Fibroblast of lung (primary cell): ENCODE results near the gene TRAT1. TPM values are rescaled to one million over a fixed set of nuclear protein-coding genes. Genes with fewer than 3 reads are reported as not detected.

Source experiments
- DNase-seq, 2 donors: peaks; one replicate each; pipeline versions ENCODE4 v3.0.0 to v3.0.0-alpha.2; 2010; ENCODE audit warnings: low read depth in 2 of 2
- H2AFZ ChIP-seq: 2 replicates; pipeline ENCODE4 v1.5.1; 2012; ENCODE audit warnings: low read length, control low read depth, inconsistent platforms
- H3K27ac ChIP-seq: 2 replicates; pipeline ENCODE4 v1.5.1; 2011; ENCODE audit warnings: low read length, control low read depth; ENCODE audit not compliant: insufficient read depth
- H3K27me3 ChIP-seq: 2 replicates; pipeline ENCODE4 v1.5.1; 2011; ENCODE audit warnings: mild to moderate bottlenecking, low read length; ENCODE audit not compliant: control insufficient read depth, insufficient read depth
- H3K36me3 ChIP-seq: 2 replicates; pipeline ENCODE4 v1.5.1; 2011; ENCODE audit warnings: low read length; ENCODE audit not compliant: control insufficient read depth, insufficient read depth
- H3K4me1 ChIP-seq: 2 replicates; pipeline ENCODE4 v1.5.1; 2011; ENCODE audit warnings: low read length; ENCODE audit not compliant: control insufficient read depth, insufficient read depth; ENCODE audit errors: extremely low read depth
- H3K4me2 ChIP-seq: 2 replicates; pipeline ENCODE4 v1.5.1; 2011; ENCODE audit warnings: low read length, control low read depth; ENCODE audit not compliant: insufficient read depth; ENCODE audit errors: extremely low read depth
- H3K4me3 ChIP-seq, 4 experiments: fragments of 200-600 bp in 1 of 4; sonication (generic) in 1 of 4; replicated peaks in 1 of 4; 2 replicates each; pipeline ENCODE4 v1.5.1; 2011 to 2016; ENCODE audit warnings: low read length in 4 of 4, low read depth in 3 of 4, mild to moderate bottlenecking in 3 of 4, control low read depth in 2 of 4, inconsistent platforms in 1 of 4, mixed read lengths in 1 of 4; ENCODE audit not compliant: insufficient read depth in 1 of 4; ENCODE audit errors: control extremely low read depth in 1 of 4
- H3K79me2 ChIP-seq: 2 replicates; pipeline ENCODE4 v1.5.1; 2012; ENCODE audit warnings: mild to moderate bottlenecking, low read length, inconsistent platforms; ENCODE audit not compliant: control insufficient read depth, insufficient read depth
- H3K9ac ChIP-seq: 2 replicates; pipeline ENCODE4 v1.5.1; 2011; ENCODE audit warnings: mild to moderate bottlenecking, low read length, control low read depth; ENCODE audit not compliant: insufficient read depth
- H3K9me3 ChIP-seq: 2 replicates; pipeline ENCODE4 v1.5.1; 2012; ENCODE audit warnings: low read depth, low read length; ENCODE audit not compliant: control insufficient read depth, insufficient read depth
- H4K20me1 ChIP-seq: 2 replicates; pipeline ENCODE4 v1.5.1; 2011; ENCODE audit warnings: low read length; ENCODE audit not compliant: control insufficient read depth, insufficient read depth; ENCODE audit errors: extremely low read depth
- EZH2 ChIP-seq: IDR thresholded peaks from 2 replicates; pipeline ENCODE4 v1.5.1; 2012; ENCODE audit warnings: low read length, control low read depth, mild to moderate bottlenecking; ENCODE audit errors: missing control alignments
- polyA plus RNA-seq, 2 donors: library from polyadenylated mRNA; depleted of rRNA in 1 of 2; stranded (reverse) in 1 of 2; unstranded in 1 of 2; fragments of >200 nt; gene quantifications; 2 replicates each; pipeline ENCODE4 v1.2.1, GENCODE V29; 2011 to 2012; ENCODE audit warnings: missing spikeins in 1 of 2
- total RNA-seq: library from RNA; depleted of rRNA; stranded (reverse); fragments of >200 nt; gene quantifications from 2 replicates; pipeline ENCODE4 v1.2.1, GENCODE V29; 2014
- TF ChIP-seq, protein P1 (sequence below), 2 donors: IDR thresholded peaks in 1 of 2; conservative IDR thresholded peaks in 1 of 2; 1 replicate in 1 of 2; 2 replicates in 1 of 2; pipeline ENCODE4 v1.5.1; 2011 to 2012; ENCODE audit warnings: low read length in 2 of 2, control low read depth in 1 of 2, inconsistent platforms in 1 of 2, low read depth in 1 of 2, mild to moderate bottlenecking in 1 of 2

The TRAT1 gene
- total and polyA plus RNA-seq, 2 donors (not counting 1 experiment from before 2014, with no cell fraction given), result not detected

DNA sequence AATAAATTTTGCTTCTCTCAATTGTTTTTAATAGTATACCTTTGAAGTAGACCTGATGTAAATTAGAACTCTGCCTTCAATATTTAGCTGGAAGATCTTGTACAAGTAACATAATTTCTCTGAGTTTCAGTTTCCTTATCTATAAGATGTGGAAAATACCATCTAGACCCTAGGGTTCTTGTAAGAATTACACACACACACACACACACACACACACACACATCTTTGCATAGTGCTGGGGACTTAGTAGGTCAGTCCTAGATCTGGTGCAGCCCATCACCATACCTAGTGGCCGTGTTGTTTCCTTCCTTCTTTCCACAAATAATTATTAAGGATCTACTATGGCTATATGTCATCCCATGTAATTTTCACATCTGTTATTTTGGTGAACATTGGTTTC is 11.0 kb downstream of the TRAT1 start:
- H3K4me2 ChIP-seq, result no peak overlapping the region
- no peaks in the 10 kb centered on the region for H3K79me2 ChIP-seq
- H4K20me1 ChIP-seq, result no peaks in the 10 kb centered on the region
- no peaks in the 10 kb centered on the region for H3K27me3 ChIP-seq
- no peak overlapping the region for H3K27ac ChIP-seq
- H3K36me3 ChIP-seq, result no peaks in the 10 kb centered on the region
- H3K4me1 ChIP-seq, result no peaks in the 10 kb centered on the region
- no peak overlapping the region for H2AFZ ChIP-seq
- H3K4me3 ChIP-seq, result no peak overlapping the region
- H3K9me3 ChIP-seq, result no peaks in the 10 kb centered on the region
- TF ChIP-seq, protein P1, sequence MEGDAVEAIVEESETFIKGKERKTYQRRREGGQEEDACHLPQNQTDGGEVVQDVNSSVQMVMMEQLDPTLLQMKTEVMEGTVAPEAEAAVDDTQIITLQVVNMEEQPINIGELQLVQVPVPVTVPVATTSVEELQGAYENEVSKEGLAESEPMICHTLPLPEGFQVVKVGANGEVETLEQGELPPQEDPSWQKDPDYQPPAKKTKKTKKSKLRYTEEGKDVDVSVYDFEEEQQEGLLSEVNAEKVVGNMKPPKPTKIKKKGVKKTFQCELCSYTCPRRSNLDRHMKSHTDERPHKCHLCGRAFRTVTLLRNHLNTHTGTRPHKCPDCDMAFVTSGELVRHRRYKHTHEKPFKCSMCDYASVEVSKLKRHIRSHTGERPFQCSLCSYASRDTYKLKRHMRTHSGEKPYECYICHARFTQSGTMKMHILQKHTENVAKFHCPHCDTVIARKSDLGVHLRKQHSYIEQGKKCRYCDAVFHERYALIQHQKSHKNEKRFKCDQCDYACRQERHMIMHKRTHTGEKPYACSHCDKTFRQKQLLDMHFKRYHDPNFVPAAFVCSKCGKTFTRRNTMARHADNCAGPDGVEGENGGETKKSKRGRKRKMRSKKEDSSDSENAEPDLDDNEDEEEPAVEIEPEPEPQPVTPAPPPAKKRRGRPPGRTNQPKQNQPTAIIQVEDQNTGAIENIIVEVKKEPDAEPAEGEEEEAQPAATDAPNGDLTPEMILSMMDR (conservative IDR thresholded peaks at IDR 0.05 in 1 of 2, IDR thresholded peaks at IDR 0.05 in 1 of 2; ENCODE audit: low read depth in 1 of 2, low read length in 2 of 2), result no peak
- no peak for TF ChIP-seq EZH2
- no peak overlapping the region for H3K9ac ChIP-seq
- DNase-seq, result no peak

DNA sequence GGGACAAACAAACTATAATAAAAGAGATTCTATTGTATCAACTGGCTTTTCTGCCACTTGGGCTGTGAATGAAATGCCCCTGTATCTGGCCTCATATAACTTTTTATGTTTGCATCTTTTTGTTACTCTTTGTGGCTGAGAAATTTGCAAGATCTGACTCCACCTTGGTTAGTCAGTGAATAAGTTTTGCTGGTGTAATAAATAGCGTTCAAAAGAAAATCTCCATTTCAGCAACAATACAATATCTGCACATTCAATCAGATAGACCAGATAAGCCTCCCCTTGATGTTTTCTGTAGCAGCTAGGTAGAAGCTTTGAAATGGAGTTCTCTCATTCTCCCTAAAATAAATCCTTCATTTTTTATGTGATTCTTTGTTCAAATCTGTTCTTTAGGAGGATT is 12.0 kb downstream of the TRAT1 start:
- Histone ChIP-seq H4K20me1 (no peaks in the 10 kb centered on the region), H3K4me1 (no peaks in the 10 kb centered on the region), H3K27ac (no peak overlapping the region), H3K36me3 (no peaks in the 10 kb centered on the region), H3K9me3 (no peaks in the 10 kb centered on the region), H3K79me2 (no peaks in the 10 kb centered on the region), H2AFZ (no peak overlapping the region), H3K4me2 (no peak overlapping the region), H3K27me3 (no peaks in the 10 kb centered on the region), H3K4me3 (no peak overlapping the region), H3K9ac (no peak overlapping the region)
- DNase-seq, result no peak
- TF ChIP-seq EZH2, result no peak
- TF ChIP-seq, protein P1 (conservative IDR thresholded peaks at IDR 0.05 in 1 of 2, IDR thresholded peaks at IDR 0.05 in 1 of 2; ENCODE audit: low read depth in 1 of 2, low read length in 2 of 2), result no peak

DNA sequence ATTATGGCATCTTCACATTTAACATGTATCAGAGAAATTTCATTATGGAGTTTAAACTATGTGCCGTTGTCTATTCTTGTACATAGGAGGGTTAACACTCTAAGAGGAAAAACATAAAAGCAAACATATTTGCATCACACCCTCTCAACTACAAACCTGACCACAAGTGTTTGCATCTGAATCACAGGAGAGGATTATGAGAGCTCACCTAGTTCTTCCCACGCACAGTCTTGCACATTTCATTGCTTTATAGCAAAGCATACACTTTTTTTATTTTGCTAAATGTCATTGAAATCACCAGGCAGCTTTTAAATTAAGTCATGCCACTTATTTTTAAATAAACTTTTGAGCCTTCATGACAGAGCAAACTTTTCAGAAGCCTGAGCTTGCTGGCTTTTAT is 12.5 kb downstream of the TRAT1 start:
- no peak overlapping the region for H3K4me2 ChIP-seq
- H4K20me1 ChIP-seq, result no peaks in the 10 kb centered on the region
- H3K36me3 ChIP-seq, result no peaks in the 10 kb centered on the region
- H2AFZ ChIP-seq, result no peak overlapping the region
- H3K9me3 ChIP-seq, result no peaks in the 10 kb centered on the region
- H3K4me3 ChIP-seq, result no peak overlapping the region
- H3K27ac ChIP-seq, result no peak overlapping the region
- no peak for DNase-seq
- no peaks in the 10 kb centered on the region for H3K4me1 ChIP-seq
- no peak for TF ChIP-seq EZH2
- TF ChIP-seq, protein P1 (conservative IDR thresholded peaks at IDR 0.05 in 1 of 2, IDR thresholded peaks at IDR 0.05 in 1 of 2; ENCODE audit: low read depth in 1 of 2, low read length in 2 of 2), result no peak
- no peak overlapping the region for H3K9ac ChIP-seq
- no peaks in the 10 kb centered on the region for H3K79me2 ChIP-seq
- no peaks in the 10 kb centered on the region for H3K27me3 ChIP-seq
